ENCODE results near the gene NEAT1. TPM values are rescaled to one million over a fixed set of nuclear protein-coding genes. Genes with fewer than 3 reads are reported as not detected.

NEAT1 gene
- total and polyA plus RNA-seq, 2 of the 8 experiments (the other 6 are each of a cell fraction or from before 2014, with no cell fraction given) = 2.4 to 10.7 TPM

DNA sequence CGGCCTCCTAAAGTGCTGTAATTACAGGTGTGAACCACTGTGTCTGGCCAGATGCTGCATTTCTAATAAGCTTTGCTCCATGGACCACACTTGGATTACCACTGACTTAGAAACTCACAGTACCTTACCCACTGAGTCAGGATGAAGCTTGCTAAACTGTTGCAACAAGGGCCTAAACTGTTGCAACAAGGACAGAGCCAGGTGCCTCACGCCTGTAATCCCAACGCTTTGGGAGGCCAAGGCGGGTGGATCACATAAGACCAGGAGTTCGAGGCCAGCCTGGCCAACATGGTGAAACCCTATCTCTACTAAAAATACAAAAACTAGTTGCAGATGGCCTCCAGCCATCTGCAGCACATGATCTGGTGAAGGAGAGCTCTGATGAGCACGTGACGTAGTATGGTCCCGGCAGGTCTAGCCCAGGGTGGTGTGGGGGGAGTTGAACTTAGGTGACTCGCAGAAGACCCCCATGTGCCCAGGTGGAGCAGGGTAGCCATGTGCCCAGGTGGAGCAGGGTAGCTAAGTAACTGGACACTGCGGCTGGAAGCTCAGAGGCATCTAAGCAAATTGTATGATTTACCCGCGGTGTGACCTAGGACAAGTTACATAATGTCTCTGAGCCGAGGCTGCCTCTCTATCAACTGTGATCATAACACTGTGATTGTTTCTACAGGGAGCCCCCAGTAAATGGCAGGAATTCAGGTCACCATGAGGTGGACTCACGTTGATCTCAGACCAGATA is 48.6 kb upstream of the NEAT1 start:
- 91% methylated on average over 14 of the region's 14 CpGs; no CpG with 5 or more reads in 1 of the 2 experiments for WGBS, 2 experiments (ENCODE audit: extremely low coverage in 1 of 2, insufficient coverage in 1 of 2, insufficient read length in 1 of 2, insufficient replicate concordance in 2 of 2, low coverage in 1 of 2, low lambda C conversion rate in 2 of 2, missing lambda C conversion rate in 1 of 2)
- Histone ChIP-seq H2BK20ac (ENCODE audit: low read length) (no peak overlapping the region), H3K18ac (ENCODE audit: extremely low read depth, low read length) (no peak overlapping the region), H4K20me1 (replicated peaks in 1 of 2; ENCODE audit: control insufficient read depth in 1 of 2, insufficient read depth in 2 of 2, low read length in 2 of 2) (no peaks in the 10 kb centered on the region), H3K23ac (ENCODE audit: insufficient read length) (no peak overlapping the region), H3K9me3 (ENCODE audit: insufficient read depth in 2 of 2, low read depth in 1 of 2, low read length in 1 of 2) (no peaks in the 10 kb centered on the region), H3K27ac (ENCODE audit: low read depth, low read length) (no peak overlapping the region), H4K91ac (replicated peaks; ENCODE audit: insufficient read length, low read length) (no peak overlapping the region), H2BK12ac (ENCODE audit: low read depth, low read length) (no peak overlapping the region), H3K4me3 (ENCODE audit: extremely low read depth in 1 of 4, insufficient read depth in 2 of 4, low read depth in 3 of 4, low read length in 4 of 4) (no peak overlapping the region), H3K56ac (replicated peaks; ENCODE audit: insufficient read length, low read depth, low read length) (no peak overlapping the region), H3K4me1 (replicated peaks in 1 of 4; ENCODE audit: control insufficient read depth in 3 of 4, insufficient read depth in 4 of 4, low read length in 3 of 4) (no peaks in the 10 kb centered on the region), H3K79me2 (ENCODE audit: control insufficient read depth in 1 of 2, insufficient read depth in 2 of 2, low read length in 2 of 2) (no peaks in the 10 kb centered on the region), H4K5ac (ENCODE audit: insufficient read length, low read depth, low read length) (no peak overlapping the region), H2BK120ac (replicated peaks; ENCODE audit: low read depth, low read length) (no peak overlapping the region), H4K8ac (ENCODE audit: extremely low read depth, insufficient read depth, low read length) (peak overlapping the region; percentile 76; the same call in 1 of the 2 replicates), H3K14ac (ENCODE audit: insufficient read length) (no peak overlapping the region), H2AFZ (ENCODE audit: low read length) (no peak overlapping the region), H3K36me3 (ENCODE audit: control insufficient read depth in 2 of 4, insufficient read depth in 4 of 4, low read length in 3 of 4) (no peaks in the 10 kb centered on the region), H2BK5ac (ENCODE audit: low read depth, low read length) (peak overlapping the region; percentile 5; the same call in 1 of the 2 replicates), H3K4me2 (ENCODE audit: insufficient read depth in 1 of 2, low read depth in 2 of 2, low read length in 2 of 2) (no peak overlapping the region), H2BK15ac (ENCODE audit: low read length) (no peak overlapping the region; the same call in 1 of the 2 replicates), H3K4ac (replicated peaks; ENCODE audit: insufficient read length, low read depth, low read length) (no peak overlapping the region), H2AK5ac (ENCODE audit: low read depth, low read length) (no peak overlapping the region), H3K9ac (replicated peaks in 1 of 4; ENCODE audit: extremely low read depth in 1 of 4, low read depth in 3 of 4, low read length in 3 of 4) (no peak overlapping the region), H3K27me3 (replicated peaks in 1 of 4; ENCODE audit: control insufficient read depth in 3 of 4, extremely low read depth in 1 of 4, insufficient read depth in 3 of 4, low read length in 3 of 4) (no peaks in the 10 kb centered on the region), H3K79me1 (ENCODE audit: low read depth, low read length) (no peaks in the 10 kb centered on the region), H3K23me2 (ENCODE audit: low read depth, low read length) (no peaks in the 10 kb centered on the region)
- TF ChIP-seq SP4 (IDR thresholded peaks at IDR 0.05; ENCODE audit: low read length) = no peak
- no peak for TF ChIP-seq KDM1A (IDR thresholded peaks at IDR 0.05; ENCODE audit: borderline replicate concordance, low read length)
- no peak for TF ChIP-seq FOSL1 (IDR thresholded peaks at IDR 0.05; ENCODE audit: insufficient read depth, low read depth, low read length)
- TF ChIP-seq TBP (IDR thresholded peaks at IDR 0.05; ENCODE audit: low read depth, low read length) = no peak
- TF ChIP-seq SIRT6 (IDR thresholded peaks at IDR 0.05; ENCODE audit: low read length) = no peak
- TF ChIP-seq CHD1 (IDR thresholded peaks at IDR 0.05; ENCODE audit: low read depth, low read length) = no peak
- TF ChIP-seq TEAD4 (IDR thresholded peaks at IDR 0.05; ENCODE audit: low read depth, low read length) = no peak
- POLR2A ChIA-PET (ENCODE audit: partially characterized antibody) = interaction anchor here (0.9 to 3.9 kb wide), 9 partner anchors 43 to 133 kb away, joined by 3 to 16 read pairs (median 3); partner anchors contain the start of genes MALAT1 and NEAT1
- CTCF ChIA-PET (ENCODE audit: partially characterized antibody) = interaction anchor here (0.6 to 2.8 kb wide), 10 partner anchors 11 to 220 kb away, joined by 3 to 17 read pairs (median 4); no protein-coding TSS in a partner anchor
- DNase-seq (ENCODE audit: low read depth in 1 of 2, low spot score in 2 of 2) = no peak
- FAIRE-seq = no peak

Measured in H1 (cell line).